ENCODE data around the gene DISP1.

- TF ChIP-seq POLR2A (IDR thresholded peaks at IDR 0.05; ENCODE audit: low read length) (no peak), GATA1 (IDR thresholded peaks at IDR 0.05; ENCODE audit: low read depth, low read length) (no peak)
These were observed 15.0 kb downstream of the DISP1 start for GRCh38 chr1:222829868-222830267.

Data from erythroblast (primary cell).